GM18868 (cell line): ENCODE data around the gene MYH6.
"Not testable (repeated sequence)": the region's sequence is repeated elsewhere in the genome, so short reads cannot be mapped to it uniquely, and the experiment has no call there.

Source experiments
- ATAC-seq: cut with Tn5 transposase; IDR thresholded peaks from one replicate; pipeline ENCODE4 v1.9.1; 2021; ENCODE audit warnings: mild to moderate bottlenecking, moderate library complexity; ENCODE audit not compliant: unreplicated experiment

MYH6 gene

GRCh38 chr14:23436327-23437132, 28.5 kb upstream of the MYH6 start:
- ATAC-seq, result no peak

DNA sequence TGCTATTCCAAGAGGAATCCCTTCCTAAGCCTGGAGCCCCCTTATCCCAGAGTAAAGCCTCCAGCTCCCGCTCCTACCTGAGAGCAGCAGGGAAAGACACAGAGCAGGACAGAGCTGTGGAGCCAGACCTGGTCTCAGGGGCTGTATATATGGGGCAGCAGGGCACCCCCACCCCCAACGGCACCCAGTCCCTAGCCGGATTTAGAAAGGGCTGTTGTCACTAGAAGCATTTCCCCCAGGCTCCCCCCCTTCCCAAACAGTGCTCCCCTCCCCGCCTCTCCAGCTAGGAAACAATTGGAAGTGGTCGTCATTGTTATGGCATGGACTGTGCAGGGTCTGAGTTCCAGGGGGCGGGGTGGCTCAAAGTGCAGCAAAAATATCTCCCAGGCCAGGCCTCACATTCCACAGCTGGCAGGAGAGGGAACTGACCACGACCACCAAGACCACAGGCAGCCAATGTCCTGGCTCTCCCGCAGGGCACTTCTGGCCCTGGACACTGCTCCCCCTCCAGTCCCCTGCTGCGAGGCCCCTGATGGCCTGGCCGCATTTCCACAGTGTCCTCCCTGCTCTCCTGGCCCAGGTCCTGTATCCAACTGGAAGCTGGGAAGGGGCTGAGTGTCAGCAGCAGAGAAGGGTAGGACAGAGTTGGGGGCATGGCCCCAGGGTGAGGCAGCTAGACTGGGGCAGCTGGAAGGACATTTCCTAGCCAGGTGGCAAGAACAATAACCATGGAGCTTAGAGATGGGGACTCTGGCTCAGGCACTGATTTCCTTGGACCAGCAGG, 27.7 kb upstream of the MYH6 start, which contains the start of gene MYH7:
MYH7 (minus strand) TSS at position 118 of the 784 bp plus-strand sequence. CDS start 1,928 bp downstream, outside the sequence.
- ATAC-seq, result no peak

- no peak for ATAC-seq
Measured at GRCh38 chr14:23434488-23435222, 26.6 kb upstream of the MYH6 start.

- ATAC-seq, result no peak
Measured at GRCh38 chr14:23433457-23433856, 25.4 kb upstream of the MYH6 start.

- ATAC-seq, result no peak
Measured at GRCh38 chr14:23432946-23433345, 24.9 kb upstream of the MYH6 start.

- ATAC-seq, result no peak
Measured at GRCh38 chr14:23432102-23432925, 24.2 kb upstream of the MYH6 start.

GRCh38 chr14:23431486-23431885, 23.4 kb upstream of the MYH6 start:
- no peak for ATAC-seq

- no peak for ATAC-seq
Measured at GRCh38 chr14:23430723-23431085, 22.6 kb upstream of the MYH6 start.

GRCh38 chr14:23430016-23430722, 22.1 kb upstream of the MYH6 start:
- no peak for ATAC-seq

DNA sequence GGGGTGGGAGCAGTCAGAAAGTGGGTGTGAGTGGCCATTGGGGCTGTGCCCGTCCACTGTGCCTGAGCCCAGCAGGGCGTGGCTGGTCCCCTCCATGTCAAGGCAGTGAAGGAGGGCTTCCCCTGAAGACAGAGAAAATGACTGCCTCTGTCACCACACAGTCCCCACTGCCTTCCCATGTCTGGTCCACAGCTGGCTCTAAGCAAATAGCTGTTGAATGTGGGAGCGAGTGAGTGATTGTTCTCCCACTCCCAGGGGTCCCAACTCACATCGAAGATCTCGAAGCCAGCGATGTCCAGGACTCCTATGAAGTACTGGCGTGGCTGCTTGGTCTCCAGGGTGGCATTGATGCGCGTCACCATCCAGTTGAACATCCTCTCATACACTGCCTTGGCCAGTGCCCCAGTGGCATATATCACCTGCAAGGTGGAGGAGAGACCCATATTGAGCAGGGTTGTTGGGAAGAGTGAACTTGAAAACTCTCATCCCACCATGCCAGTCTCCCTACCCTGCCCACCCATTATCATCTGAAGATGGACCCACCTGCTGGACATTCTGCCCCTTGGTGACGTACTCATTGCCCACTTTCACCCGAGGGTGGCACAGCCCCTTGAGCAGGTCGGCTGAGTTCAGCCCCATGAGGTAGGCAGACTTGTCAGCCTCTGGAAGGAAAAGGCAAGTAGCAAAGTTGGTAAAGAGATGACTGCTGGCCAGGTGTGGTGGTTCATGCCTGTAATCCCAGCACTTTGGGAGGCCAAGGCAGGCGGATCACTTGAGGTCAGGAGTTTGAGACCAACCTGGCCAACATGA, 20.8 kb upstream of the MYH6 start:
- ATAC-seq, result no peak

- ATAC-seq, result not testable (repeated sequence)
Measured at GRCh38 chr14:23425798-23426197, 17.7 kb upstream of the MYH6 start.

- ATAC-seq, result no peak
Measured at GRCh38 chr14:23425169-23425568, 17.1 kb upstream of the MYH6 start.

GRCh38 chr14:23423657-23424056, 15.6 kb upstream of the MYH6 start:
- ATAC-seq, result no peak

- ATAC-seq, result peak; percentile 63
Measured at GRCh38 chr14:23421594-23421993, 13.5 kb upstream of the MYH6 start.

DNA sequence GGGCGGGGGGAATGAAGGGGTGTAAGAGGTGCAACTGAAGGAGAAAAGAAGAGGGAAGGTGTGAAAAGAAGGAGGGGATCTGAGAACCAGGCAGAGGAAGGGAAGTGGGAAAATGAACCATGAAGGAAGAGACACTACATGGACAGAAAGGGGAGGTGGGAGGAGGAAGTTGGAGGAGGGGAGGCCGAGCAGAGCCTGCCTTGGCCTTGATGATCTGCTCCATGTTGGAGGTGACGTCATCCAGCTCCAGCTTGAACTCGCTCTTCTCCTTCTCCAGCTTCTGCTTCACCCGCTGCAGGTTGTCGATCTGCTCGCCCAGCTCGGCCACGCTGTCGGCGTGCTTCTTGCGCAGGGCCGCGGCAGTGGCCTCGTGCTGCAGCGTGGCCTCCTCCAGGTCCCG, 11.6 kb upstream of the MYH6 start:
- not testable (repeated sequence) for ATAC-seq

DNA sequence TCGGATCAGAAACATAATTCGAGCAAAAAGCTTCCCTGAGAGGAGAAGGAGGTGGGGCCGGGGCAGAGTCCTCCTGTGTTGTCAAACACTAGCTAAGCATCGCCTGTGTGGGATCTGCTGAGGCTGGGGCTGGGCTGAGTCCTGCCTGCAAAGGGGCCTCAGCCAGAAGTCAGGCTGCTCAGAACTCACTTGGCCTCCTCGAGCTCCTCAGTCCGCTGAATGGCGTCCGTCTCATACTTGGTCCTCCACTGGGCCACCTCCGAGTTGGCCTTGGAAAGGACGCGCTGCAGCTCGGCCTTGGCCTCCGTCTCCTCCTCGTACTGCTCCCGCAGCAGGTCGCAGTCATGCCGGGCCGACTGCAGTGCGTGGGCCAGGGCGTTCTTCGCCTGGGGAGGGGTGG, 9.9 kb upstream of the MYH6 start:
- ATAC-seq, result no peak

DNA sequence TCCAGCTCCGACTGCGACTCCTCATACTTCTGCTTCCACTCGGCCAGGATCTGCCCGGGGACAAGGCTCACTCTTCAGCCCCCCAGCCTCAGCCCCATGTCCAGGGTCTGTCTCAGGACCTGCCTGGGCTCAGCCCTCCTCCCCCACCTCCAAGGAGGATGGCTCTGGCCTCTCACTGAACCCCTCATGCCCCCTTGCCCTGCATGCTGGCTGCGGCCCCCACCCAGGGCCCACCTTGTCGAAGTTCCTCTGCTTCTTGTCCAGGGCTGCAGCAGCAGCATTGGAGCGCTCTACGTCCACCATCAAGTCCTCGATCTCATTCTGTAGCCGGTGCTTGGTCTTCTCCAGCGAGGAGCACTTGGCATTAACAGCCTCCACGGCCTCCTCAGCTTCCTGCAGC, 9.2 kb upstream of the MYH6 start:
- not testable (repeated sequence) for ATAC-seq

DNA sequence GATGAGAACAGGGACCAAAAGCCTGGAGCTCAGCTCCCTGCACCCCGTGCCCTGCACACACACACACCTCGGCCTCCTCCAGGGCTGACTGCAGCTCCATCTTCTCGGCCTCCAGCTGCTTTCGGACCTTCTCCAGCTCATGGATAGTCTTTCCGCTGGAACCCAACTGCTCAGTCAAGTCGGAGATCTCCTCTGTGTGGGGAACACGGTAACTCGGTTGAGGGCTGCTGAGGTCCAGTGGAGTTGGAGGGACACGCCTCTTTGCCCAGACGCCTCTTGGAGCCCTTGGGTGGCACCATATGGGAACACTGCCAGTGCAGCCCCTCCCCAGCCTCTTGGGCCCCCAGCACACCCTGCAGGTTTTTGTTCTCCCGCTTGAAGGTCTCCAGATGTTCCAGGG, 8.7 kb upstream of the MYH6 start:
- no peak for ATAC-seq
